NCI-H2081 (cell line): ENCODE data around the gene ARHGAP40.
"Not testable (repeated sequence)": the region's sequence is repeated elsewhere in the genome, so short reads cannot be mapped to it uniquely, and the experiment has no call there.

Experiments
- DNase-seq, 2 experiments: peaks; one replicate each; lab custom pipeline; 2025; lab: John Stamatoyannopoulos, UW

ARHGAP40 gene

DNA sequence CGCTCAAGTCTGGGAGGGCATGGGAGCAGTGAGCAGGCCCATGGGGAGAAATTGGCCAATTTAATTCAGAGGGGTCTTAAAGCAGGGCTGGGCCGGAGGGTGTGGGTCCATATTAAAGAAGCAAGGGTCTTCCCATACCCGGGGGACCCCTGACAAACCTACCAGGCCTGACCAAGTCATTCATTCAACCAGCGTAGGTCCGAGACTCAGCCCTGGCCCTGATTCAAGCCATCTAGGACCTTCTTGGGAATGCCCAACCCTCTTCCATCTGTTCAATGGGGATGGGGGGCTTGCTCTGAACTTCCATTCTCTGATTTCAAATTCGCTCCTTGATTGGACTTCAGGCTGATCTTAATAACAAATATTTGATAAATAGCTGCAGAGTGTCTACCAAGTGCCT is 13.3 kb upstream of the ARHGAP40 start:
- DNase-seq, result no peak

DNA sequence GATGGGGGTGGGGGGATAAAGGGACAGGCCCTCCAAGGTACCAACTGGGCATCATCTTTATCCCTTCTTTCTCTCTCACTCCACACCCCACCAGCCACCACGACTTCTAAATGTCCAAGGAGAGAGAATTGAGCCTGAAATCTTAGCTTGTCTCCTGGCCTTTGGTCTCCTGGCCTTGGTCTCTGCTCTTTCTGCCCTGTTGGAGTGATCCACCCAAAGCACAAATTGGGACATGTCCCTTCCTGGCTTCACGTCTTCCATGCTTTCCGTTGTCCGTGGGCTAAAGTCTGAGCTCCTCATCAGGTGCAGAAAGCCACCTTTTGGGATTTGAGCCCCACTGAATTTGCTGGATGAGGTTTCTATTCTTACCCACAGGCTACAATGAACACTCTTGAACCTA is 12.3 kb upstream of the ARHGAP40 start:
- DNase-seq, result no peak

DNA sequence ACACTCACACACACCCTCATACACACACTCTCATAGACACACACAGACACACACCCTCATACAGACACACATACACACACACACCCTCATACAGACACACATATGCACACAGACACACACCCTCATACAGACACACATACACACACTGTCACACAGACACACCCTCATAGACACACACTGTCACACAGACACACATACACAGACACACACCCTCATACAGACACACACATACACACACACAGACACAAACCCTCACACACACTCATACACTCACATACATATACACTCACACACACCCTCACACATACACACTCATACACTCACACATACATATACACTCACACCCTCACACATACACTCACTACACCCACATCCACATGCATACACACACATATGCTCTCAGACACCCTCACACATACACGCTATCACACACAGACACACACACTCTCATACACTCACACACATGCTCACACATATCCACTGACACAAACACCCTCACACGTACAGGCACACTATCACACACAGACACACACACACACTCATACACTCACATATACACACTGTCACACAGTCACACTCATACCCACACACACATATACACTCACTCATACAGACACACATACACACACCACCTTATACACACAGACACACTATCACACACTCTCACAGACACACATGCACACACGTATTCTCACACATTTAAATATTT is 11.5 kb upstream of the ARHGAP40 start:
- DNase-seq, result no peak

DNA sequence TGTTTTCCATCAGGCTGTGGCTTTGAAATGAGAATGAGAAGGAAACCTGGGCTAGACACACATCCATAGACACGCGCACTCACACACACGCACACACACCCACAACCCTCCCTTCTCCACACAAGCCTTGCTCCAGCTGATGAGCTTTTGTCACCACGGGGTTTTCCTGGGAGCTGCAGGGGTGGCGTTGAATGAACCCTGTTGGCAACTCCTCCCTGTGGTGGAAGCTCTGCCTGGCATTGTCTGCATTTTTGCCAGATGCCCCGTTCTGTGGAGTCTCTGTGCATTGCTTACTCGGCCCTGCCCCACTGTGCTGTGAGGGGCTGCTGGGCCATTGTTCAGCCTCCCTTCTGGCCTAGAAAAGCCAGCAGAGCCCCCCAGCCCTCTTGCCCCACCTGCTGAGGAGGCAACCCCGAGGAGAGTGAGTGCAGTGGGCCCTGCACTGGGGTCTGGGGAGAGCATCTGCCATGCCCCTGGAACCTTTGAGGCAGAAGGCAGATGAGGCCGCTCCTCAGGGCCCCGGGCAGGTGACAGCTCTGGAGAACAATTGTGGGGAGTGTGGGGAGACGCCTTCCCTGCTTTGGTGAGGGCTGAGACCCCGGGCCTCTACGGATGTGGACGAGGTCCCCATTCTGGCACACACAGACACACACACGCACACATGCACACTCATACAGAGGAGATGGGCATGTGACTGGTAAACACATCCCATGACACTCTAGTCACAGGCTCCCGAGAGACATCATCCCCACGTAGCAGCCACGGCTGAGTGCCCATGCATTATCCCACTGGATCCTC is 10.7 kb upstream of the ARHGAP40 start:
- no peak for DNase-seq

DNA sequence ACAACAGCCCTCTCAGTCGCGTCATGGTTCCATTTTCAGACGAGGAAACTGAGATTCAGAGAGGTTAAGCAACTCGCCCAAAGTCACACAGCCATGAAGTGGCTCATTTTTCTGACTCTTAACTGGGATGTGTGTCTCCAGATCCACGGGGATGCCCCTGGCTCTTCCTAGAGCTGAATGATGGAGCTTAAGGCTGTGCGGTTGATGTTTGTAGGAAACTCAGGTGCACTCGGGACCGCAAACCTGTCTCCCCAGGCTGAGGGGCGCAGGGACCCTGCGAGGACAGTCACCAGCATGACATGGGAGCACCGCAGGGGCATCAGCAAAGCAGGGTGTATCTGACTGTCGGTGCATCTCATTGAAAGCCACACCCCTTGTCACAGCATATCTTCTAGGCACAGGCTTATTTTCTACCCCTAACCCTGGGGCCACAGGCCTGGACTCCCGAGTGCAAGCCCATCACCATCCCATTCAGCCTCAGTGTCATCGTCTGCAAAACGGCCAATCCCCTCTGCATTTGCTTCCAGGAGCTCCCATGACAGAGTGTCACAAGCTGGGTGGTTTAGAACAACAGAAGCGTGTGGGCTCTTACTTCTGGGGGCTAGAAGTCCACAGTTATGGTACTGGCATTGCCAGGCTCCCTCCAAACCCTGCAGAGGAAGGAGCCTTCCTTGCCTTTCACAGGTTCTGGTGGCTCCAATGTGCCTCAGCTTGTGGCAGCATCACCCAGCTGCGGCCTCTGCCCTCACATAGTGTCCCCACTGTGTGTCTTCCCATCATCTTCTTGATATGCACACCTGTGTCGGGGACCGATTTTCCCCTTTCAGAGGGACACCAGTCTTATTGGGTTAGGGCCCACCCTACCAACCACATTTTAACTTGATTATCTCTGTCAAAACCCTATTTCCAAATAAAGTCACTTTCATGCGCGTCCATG is 9.9 kb upstream of the ARHGAP40 start:
- DNase-seq, result no peak

DNA sequence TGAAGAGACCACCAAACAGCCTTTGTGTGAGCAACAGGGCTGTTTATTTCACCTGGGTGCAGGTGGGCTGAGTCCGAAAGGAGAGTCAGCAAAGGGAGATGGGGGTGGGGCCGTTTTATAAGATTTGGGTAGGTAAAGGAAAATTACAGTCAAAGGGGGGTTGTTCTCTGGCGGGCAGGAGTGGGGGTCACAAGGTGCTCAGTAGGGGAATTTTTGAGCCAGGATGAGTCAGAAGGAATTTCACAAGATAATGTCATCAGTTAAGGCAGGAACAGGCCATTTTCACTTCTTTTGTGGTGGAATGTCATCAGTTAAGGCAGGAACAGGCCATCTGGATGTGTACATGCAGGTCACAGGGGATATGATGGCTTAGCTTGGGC is 9.2 kb upstream of the ARHGAP40 start:
- not testable (repeated sequence) for DNase-seq

DNA sequence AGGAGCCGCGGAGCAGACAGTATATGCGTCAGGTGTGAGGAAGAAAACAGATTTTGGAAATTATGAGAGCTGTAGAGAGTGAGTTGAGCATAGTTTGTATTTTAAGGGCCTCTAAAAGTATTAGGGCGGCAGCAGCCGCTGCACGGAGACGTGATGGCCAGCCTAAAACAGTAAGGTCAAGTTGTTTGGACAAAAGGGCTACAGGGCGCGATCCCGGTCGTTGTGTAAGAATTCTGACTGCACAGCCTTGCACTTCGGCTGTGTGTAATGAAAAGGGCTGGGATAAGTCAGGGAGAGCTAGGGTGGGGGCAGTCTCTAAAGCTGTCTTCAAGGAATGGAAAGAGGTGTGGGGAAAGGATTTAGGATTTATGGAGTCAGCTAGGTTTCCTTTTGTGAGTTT is 7.3 kb upstream of the ARHGAP40 start:
- DNase-seq, result not testable (repeated sequence)

DNA sequence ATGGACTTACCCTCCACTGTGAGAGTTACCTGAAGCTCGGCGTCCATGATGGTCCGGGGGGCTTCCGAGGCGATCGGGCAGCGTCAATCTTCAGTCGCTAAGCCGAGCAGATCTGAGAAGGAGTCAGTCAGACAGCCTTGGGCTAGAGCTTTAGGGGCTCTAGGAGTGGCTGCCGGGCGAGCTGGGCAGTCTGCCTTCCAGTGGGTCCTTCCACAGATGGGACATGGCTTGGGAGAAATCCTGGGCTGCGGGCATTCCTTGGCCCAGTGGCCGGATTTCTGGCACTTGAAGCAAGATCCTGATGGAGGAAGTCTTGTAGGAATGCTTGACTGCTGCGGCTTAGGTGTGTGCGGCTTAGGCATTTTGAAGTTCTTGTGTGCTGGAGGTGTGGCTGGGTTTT is 5.7 kb upstream of the ARHGAP40 start:
- DNase-seq, result not testable (repeated sequence)

DNA sequence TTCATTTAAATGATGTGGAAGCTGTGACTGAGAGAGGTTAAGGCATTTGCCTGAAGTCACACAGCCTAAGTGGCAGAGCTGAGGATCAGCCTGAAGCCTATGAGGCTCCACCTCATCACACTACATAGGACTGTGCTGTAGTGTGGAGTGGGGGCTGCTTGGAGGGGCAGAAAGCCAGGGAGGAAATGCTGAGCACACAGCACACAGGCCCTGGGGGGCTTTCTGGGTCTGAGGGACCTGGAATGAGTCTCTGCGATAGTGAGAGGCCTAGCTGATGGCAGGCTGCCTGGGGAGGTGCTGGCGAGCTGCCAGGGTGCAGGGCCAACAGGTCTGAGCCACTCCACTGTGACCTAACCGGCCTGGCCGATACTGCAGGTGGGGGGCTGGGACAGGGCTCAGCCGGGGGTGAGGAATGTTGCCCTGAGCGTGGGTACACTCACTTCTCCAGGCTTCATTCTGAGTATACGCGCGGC is 2.2 kb upstream of the ARHGAP40 start:
- no peak for DNase-seq

DNA sequence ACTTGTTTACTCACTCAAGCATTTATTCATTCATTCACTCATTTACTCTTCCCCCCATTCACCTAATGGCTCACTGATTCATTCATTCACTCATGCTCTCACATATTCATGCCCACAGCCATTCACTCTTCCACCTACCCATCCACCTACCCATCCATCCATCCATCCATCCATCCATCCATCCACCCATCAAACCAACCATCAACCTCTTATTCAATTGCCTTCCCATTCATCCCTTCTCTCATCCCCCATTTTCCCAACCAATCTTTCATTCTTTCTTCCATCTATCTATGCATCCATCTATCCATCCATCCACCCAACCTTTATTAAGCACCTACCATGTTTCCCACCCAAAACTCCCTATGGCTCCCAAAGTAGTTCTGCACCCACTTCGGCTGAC is 1.6 kb upstream of the ARHGAP40 start:
- DNase-seq, result no peak

DNA sequence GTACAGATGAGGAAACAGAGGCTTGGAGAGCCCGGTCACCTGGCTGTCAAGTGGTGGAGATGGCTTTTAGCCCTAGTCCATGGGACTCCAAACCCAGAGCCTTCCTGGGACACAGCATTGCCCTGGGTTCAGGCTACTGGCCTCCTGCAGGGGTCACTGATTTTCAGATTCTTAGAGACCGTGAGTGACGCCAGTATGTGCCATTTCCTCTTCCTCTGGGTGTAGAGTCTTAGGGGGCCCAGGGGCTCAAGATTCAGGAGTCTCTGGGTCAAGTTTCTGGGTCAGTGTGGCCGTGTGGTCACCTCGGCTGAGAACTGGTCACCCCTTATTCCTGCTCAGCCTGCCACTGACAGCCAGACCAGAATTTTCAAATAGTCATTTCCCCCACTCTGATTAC is 574 bp downstream of the ARHGAP40 start:
- no peak for DNase-seq

DNA sequence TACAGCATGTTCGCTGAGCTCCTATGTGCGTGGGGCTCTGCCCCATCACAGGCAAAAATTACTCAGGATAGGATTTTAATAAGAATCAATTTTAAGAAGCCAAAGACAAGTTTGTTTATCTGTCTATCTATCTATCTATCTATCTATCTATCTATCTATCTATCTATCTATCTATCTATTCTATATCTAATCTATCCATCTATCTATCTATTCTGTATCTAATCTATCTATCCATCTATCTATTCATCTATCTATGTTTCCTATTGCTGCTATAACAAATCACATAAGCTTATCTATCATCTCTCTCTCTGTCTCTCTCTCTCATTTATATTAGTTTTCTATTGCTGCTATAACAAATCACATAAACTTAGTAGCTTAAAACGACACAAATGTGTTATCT is 1.7 kb downstream of the ARHGAP40 start:
- DNase-seq, result no peak

DNA sequence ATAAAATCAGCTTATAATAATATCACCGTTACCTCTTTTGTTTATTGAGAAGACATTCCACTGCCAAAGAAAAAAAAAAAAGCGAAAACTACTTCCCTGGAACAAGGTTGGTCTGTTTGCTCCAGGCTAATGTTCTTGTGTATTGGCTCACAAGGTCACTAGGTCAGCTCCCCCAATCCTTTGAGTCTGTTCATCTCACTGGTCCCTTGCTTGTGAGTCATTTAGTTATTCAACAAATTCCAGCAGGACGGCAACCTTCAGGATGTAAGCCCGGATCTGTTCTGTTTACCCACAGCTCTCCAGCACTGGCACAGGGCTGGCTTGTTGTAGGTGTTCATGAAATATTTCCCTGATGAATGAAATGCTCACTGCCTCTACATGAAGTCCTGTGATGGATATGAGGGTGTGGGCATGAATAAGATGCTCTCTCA is 3.3 kb downstream of the ARHGAP40 start:
- DNase-seq, result no peak

DNA sequence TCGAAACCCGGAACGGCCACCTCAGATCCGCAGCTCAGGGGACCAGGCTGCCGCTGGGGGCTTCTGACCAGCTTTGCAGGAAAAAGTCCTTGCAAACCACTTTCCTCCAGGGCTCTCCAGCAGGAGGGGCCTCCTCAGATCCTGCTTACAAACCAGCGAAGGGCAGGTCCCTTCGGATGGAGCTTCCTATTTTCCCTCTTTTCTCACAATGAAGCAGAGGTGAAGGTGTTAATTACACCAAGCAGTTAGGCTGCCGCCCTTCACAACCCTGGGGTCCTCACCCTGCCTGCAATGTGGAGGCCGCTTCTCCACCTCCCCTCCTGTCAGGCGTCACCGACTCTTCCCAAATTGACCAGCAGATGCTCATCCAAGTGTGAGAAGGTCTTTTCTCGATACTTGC is 5.7 kb downstream of the ARHGAP40 start:
- no peak for DNase-seq

DNA sequence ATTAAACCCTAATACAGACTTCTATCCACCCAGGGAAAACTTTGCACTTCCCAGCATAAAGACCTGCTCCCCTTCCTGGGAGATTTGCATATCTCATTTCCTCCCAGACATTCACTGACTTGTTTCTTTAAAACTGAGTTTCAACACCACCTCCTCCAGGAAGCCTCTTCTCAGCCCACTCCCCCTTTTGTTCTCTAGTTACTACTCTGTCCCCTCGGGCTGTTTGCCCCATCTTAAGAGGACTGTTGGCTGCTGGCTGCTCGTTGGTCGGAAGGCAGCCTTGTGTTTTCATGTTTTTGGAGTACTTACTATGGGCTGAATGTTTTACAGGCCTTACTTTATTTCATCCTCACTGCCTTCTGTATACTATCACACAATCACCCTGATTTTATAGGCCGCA is 6.6 kb downstream of the ARHGAP40 start:
- no peak for DNase-seq

DNA sequence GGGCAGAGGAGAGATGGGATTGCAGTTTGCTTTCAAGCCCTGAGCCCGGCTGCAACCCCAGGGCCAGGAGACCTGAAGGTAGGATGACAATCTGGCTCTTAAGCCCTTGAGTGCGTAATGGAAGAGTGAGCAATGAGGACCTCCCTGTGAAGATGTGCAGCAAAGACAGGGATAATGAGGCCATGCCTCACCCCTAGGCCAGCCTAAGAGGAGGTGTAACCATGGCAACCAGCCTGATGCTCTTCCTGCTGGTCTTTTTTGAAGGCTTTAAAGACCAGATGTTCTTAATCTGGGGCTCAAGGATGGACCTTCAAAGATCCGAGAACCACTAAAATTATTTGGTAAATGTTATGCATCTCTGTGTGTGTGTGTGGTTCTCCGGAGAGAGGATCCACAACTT is 8.2 kb downstream of the ARHGAP40 start:
- no peak for DNase-seq

DNA sequence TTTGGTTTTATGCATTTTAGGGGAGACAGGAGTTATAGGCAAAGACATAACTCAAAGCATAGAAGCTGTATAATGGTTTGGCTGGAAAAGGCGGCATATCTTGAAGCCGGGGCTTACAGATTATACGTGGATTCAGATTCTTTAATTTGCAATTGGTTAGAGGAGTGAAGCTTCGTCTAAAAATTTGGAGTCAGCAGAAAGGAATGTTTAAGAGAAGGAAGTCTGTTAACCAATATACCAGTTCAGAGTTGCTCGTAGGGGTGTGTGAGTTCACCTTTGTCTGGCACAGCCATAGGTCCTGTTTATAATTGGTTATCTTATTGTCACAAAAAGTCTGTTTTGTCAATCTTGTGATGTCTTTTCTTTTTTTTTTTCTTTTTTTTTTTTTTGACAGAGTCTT is 8.9 kb downstream of the ARHGAP40 start:
- no peak for DNase-seq

DNA sequence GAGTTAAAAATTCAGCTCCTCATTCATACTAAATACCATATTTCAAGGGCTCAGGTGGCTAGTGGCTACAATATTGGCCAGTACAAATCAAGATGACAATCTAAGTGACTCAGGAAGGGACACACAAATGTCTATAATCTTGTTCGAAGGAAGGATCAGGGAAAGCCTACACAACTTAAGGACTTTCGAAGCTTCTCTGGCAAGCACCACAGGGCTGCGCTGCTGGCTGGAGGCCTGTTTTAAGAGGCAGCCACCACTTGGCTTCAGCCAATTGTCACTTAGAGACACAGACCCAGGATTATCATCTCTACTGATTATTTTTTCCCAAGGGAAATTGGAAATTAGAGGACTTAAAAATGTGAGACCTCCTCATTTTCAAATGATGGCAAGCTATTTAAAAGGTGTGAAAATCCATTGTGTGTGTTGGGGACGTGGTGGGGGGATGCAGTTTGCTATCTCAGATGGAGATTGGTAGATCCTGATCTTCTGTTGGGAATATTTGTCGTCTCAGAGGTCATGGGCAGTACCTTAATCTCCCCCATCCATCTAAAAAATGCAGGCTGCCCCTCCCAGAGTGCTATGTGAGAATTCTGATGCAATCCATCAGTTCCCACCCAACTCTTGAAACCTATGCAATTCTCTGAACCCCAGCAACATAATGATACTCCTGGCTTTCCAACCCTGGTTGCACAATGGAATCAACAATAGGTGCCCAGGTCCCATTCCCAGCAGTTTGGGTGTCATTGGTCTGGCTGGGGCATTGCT is 11.3 kb downstream of the ARHGAP40 start:
- no peak for DNase-seq

DNA sequence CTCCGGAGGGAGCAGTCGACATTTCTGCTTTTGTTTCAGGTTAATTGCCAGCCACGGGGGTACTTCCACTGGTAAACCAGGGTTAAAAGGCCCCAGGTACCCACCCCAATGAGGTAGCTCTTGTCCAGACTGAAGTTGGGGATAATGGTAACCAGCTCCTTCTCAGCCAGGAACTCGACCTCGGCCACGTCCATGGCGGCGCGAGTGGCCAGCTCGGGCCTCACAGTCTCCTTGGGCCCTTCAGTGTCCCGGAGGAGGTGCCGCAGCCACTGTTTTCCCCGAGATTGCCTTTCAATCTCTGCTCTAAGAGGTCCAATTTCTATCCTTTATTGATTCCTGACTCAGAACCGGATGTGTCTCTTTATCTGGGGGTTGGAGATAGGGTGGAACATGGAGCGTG is 13.7 kb downstream of the ARHGAP40 start:
- DNase-seq, result no peak

DNA sequence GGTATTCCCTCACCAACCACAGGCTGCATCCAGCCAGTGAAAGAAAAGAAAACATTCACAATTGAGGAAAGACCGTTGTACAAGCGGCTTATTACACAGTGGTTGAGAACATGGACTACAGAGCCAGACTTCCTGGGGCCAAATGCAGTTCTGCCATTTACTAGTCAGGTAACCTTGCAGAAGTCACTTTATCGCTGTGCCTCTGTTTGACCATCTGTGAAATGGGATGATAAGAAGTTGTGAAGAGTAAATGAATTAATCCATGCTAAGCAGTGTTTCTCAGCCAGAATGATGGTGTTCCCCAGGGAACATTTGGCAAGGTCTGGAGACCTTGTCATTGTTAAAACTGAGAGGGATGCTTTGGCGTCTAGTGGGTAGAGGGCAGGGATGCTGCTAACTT is 14.8 kb downstream of the ARHGAP40 start:
- DNase-seq, result no peak

DNA sequence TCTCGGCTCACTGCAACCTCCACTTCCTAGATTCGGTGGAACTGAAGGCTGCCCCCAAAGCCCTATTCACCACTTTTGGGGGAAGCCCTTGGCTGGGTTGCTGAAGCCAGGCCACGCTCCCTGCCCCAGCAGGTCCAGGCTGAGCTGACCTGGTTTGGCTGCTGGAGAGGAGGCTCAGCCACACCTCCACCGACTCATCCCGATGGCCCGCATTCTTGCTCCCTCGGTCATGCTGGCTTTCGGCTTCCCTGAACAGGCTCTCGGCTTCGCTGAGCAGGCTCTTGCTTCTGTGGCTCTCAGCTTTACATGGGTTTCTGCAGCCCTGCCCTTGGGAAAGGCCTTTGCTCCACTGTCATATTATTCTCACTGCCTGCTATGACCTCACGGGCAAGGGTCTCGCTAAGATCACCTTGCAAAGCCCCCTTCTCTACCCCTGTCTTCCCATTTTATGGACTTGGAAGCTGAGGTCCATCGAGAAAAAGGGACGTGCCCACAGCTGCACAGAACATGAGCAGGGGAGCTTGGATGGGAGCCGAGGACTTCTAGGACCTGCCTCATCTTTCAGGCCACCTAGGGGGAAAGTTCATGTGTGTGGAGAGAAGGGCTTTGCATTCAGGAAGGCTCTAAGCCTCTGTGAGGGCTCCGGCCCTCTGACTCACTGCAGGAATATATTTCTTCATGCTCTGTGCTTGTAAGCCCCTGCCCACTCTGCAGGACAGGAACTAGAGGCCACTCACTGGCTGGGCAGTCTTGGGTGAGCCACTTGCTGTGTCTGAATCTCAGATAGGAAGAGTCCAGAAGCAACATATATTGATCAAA is 15.6 kb downstream of the ARHGAP40 start:
- no peak for DNase-seq
